ENCODE measurements around the gene KRTAP24-1. TPM values are rescaled to one million over a fixed set of nuclear protein-coding genes. Genes with fewer than 3 reads are reported as not detected.
A peak's percentile ranks its signal among the peaks of the same experiment; 100 is the strongest.

The KRTAP24-1 gene
- total RNA-seq, 1 experiment from 2014 or later = not detected

DNA sequence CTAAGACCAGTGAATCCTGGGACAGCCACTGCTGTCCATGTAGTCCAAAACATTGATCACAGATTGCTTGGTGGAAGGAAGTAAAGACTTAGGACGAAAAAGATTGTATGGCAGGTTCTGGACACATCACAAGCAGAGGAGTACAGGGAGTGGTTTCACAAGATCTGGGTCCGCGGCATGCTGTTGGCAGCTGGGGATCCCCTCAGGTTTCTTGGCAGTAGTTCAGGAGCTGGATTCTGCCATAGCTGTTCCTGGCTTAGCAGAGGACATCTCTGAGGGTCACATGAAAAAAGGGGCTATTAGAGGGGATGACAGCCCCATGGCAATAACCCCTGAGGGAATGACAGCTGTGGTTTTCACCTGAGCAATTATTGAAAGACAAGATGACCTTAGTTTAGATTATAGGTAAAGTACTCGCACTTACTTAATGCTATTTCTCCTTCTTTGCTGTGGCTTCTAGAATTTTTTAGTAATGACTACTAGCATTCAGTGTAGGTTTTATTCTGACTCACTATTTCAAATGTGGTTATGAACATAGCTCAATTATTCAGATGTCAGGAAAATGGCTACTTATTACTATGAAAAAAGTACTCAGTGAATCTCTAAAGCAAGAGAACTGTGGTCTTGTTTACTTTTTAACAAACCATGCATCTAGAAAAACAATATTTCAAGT, 46.6 kb upstream of the KRTAP24-1 start:
- Mint-ChIP-seq H3K9me3 (peaks cover 12 to 15% of the 10 kb centered on the region in 2 experiments; a peak in 4 of 5 replicates), H3K27ac (peak overlapping the region in 1 of 3 experiments; percentile 60; a peak in 1 of 7 replicates), H3K4me3 (no peak overlapping the region), H3K36me3 (ENCODE audit: insufficient read depth in 1 of 3, low read depth in 3 of 3) (peaks cover 0 to 10% (median 5%) of the 10 kb centered on the region in 3 experiments; a peak in 4 of 7 replicates), H3K4me1 (peaks cover 5 to 8% of the 10 kb centered on the region in 2 experiments; a peak in 3 of 4 replicates), H3K27me3 (ENCODE audit: low read depth) (no peaks in the 10 kb centered on the region)
- Histone ChIP-seq H3K9ac (ENCODE audit: extremely low read depth, insufficient read length, low read length) (no peak overlapping the region), H3K56ac (ENCODE audit: insufficient read length, low read depth, low read length) (no peak overlapping the region), H4K20me1 (ENCODE audit: control insufficient read depth, insufficient read depth, insufficient read length) (no peaks in the 10 kb centered on the region), H3K14ac (ENCODE audit: insufficient read depth, low read length) (no peak overlapping the region), H3K4me1 (ENCODE audit: insufficient read depth, low read length) (no peaks in the 10 kb centered on the region), H3K18ac (ENCODE audit: insufficient read length, low read depth, low read length) (no peak overlapping the region), H4K5ac (ENCODE audit: insufficient read length, low read depth, low read length) (no peak overlapping the region), H3K23me2 (ENCODE audit: insufficient read length, low read depth, low read length, poor library complexity, severe bottlenecking) (no peaks in the 10 kb centered on the region), H2BK12ac (ENCODE audit: insufficient read length, low read depth, low read length) (no peak overlapping the region), H4K91ac (ENCODE audit: insufficient read length, low read depth, low read length) (no peak overlapping the region), H2BK15ac (ENCODE audit: low read depth, low read length) (no peak overlapping the region; the same call in 1 of the 2 replicates), H2AFZ (ENCODE audit: low read length) (no peak overlapping the region), H3K4me2 (ENCODE audit: insufficient read depth, insufficient read length, low read length) (no peak overlapping the region), H2BK120ac (ENCODE audit: low read depth, low read length, poor library complexity, severe bottlenecking) (no peak overlapping the region), H3K23ac (ENCODE audit: insufficient read length, low read depth, low read length) (no peak overlapping the region), H2BK20ac (ENCODE audit: low read depth, low read length, poor library complexity, severe bottlenecking) (no peak overlapping the region), H2BK5ac (ENCODE audit: insufficient read length, low read length) (no peak overlapping the region), H3K79me1 (ENCODE audit: insufficient read depth, low read depth, low read length, poor library complexity, severe bottlenecking) (no peaks in the 10 kb centered on the region), H4K8ac (replicated peaks; ENCODE audit: insufficient read length, low read depth, low read length) (no peak overlapping the region), H3K27ac (ENCODE audit: insufficient read length, low read depth, low read length) (no peak overlapping the region), H3K79me2 (ENCODE audit: insufficient read depth, low read length) (no peaks in the 10 kb centered on the region), H2AK5ac (ENCODE audit: insufficient read length, low read length) (no peak overlapping the region), H3T11ph (ENCODE audit: low read length) (no peak overlapping the region), H3K27me3 (ENCODE audit: insufficient read depth, low read length) (no peaks in the 10 kb centered on the region), H3K9me3 (ENCODE audit: control insufficient read depth, low read depth, low read length) (no peaks in the 10 kb centered on the region), H3K4ac (ENCODE audit: low read depth, low read length) (no peak overlapping the region)
- no peak for DNase-seq
- WGBS (ENCODE audit: extremely low coverage, insufficient read length, low lambda C conversion rate) = no CpG with 5 or more reads among the region's 4 CpGs
- TF ChIP-seq, protein P1, sequence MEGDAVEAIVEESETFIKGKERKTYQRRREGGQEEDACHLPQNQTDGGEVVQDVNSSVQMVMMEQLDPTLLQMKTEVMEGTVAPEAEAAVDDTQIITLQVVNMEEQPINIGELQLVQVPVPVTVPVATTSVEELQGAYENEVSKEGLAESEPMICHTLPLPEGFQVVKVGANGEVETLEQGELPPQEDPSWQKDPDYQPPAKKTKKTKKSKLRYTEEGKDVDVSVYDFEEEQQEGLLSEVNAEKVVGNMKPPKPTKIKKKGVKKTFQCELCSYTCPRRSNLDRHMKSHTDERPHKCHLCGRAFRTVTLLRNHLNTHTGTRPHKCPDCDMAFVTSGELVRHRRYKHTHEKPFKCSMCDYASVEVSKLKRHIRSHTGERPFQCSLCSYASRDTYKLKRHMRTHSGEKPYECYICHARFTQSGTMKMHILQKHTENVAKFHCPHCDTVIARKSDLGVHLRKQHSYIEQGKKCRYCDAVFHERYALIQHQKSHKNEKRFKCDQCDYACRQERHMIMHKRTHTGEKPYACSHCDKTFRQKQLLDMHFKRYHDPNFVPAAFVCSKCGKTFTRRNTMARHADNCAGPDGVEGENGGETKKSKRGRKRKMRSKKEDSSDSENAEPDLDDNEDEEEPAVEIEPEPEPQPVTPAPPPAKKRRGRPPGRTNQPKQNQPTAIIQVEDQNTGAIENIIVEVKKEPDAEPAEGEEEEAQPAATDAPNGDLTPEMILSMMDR (conservative IDR thresholded peaks at IDR 0.05) = no peak
